Erythroblast (primary cell): Measurements from ENCODE around the gene TBATA.

ENCODE experiments used
- DNase-seq, 2 experiments: peaks; one replicate each; lab custom pipeline; 2025; lab: John Stamatoyannopoulos, UW
- GATA1 ChIP-seq: IDR thresholded peaks from 2 replicates; pipeline ENCODE4 v1.6.1; 2011; ENCODE audit warnings: low read depth, mild to moderate bottlenecking, control low read depth, low read length, moderate library complexity
- POLR2A ChIP-seq: IDR thresholded peaks from 2 replicates; pipeline ENCODE4 v1.6.1; 2011; ENCODE audit warnings: mild to moderate bottlenecking, low read length

TBATA gene

GRCh38 chr10:70743430-70743788, 41.8 kb downstream of the TBATA start:
- TF ChIP-seq POLR2A = no peak
- TF ChIP-seq GATA1 = no peak
- DNase-seq = no peak

GRCh38 chr10:70742537-70743429, 42.4 kb downstream of the TBATA start:
- DNase-seq = no peak
- TF ChIP-seq POLR2A (no peak), GATA1 (no peak)

GRCh38 chr10:70740406-70741288, 44.5 kb downstream of the TBATA start:
- TF ChIP-seq POLR2A = no peak
- TF ChIP-seq GATA1 = no peak
- DNase-seq = no peak

- TF ChIP-seq POLR2A (no peak), GATA1 (no peak)
- DNase-seq = no peak
Observed at GRCh38 chr10:70738761-70739121, 46.4 kb downstream of the TBATA start.

- TF ChIP-seq GATA1 = no peak
- no peak for TF ChIP-seq POLR2A
- no peak for DNase-seq
Observed at GRCh38 chr10:70738006-70738760, 47.0 kb downstream of the TBATA start.

GRCh38 chr10:70737250-70737649, 47.9 kb downstream of the TBATA start:
- DNase-seq = no peak
- no peak for TF ChIP-seq GATA1
- no peak for TF ChIP-seq POLR2A

- no peak for TF ChIP-seq POLR2A
- TF ChIP-seq GATA1 = no peak
- DNase-seq = no peak
Observed at GRCh38 chr10:70736525-70736924, 48.7 kb downstream of the TBATA start.

- no peak for TF ChIP-seq GATA1
- DNase-seq = no peak
Observed at GRCh38 chr10:70735161-70735560, 50.0 kb downstream of the TBATA start.

- no peak for TF ChIP-seq POLR2A
- no peak for TF ChIP-seq GATA1
- DNase-seq = no peak
Observed at GRCh38 chr10:70733051-70733450, 52.1 kb downstream of the TBATA start.

- no peak for DNase-seq
- TF ChIP-seq GATA1 (no peak), POLR2A (no peak)
Observed at GRCh38 chr10:70732569-70732968, 52.6 kb downstream of the TBATA start.

- TF ChIP-seq GATA1 (no peak), POLR2A (no peak)
- DNase-seq = no peak
Observed at GRCh38 chr10:70730955-70731354, 54.2 kb downstream of the TBATA start.

GRCh38 chr10:70729763-70730357, 55.3 kb downstream of the TBATA start:
- DNase-seq = no peak
- TF ChIP-seq POLR2A (no peak), GATA1 (no peak)

GRCh38 chr10:70728328-70728727, 56.8 kb downstream of the TBATA start:
- no peak for TF ChIP-seq POLR2A
- TF ChIP-seq GATA1 = no peak
- DNase-seq = no peak
